GM23248 (cell line): ENCODE results near the gene TRIAP1.

Experiments
- EZH2 ChIP-seq: fragments of 200-600 bp; sonication (generic); IDR thresholded peaks from 2 replicates; pipeline ENCODE4 v1.6.1; 2018; ENCODE audit warnings: antibody characterized with exemption, mild to moderate bottlenecking; ENCODE audit not compliant: insufficient read depth, poor library complexity, severe bottlenecking
- EZH2phosphoT487 ChIP-seq: fragments of 200-600 bp; sonication (generic); IDR thresholded peaks from 2 replicates; pipeline ENCODE4 v1.6.1; 2018; ENCODE audit warnings: antibody characterized with exemption, moderate library complexity, mild to moderate bottlenecking, low read depth; ENCODE audit not compliant: insufficient read depth

DNA sequence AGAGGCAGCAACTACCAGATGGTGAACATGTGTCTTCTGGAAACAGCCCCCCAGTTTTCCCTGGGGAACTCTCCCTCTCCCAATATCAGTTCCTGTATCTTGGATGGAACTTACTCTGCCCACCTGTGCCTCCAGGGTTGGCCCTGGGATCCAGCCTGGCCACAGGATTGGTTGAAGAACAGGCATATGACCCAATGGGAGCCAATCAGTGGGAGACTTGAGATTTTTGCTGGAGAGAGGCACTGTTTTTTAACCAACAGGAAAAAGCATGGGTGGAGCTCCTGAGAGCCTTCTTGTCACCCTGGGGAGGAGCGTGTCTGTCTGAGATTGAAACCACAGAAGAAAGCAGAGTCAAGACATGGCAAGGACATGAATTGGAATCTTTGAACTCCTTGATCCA is 41.9 kb downstream of the TRIAP1 start:
- TF ChIP-seq EZH2phosphoT487 = no peak
- no peak for TF ChIP-seq EZH2
